DOHH2 (cell line): ENCODE results near the gene GFPT1.

ENCODE experiments used
- EZH2phosphoT487 ChIP-seq: fragments of 200-600 bp; sonication (generic); IDR thresholded peaks from 2 replicates; pipeline ENCODE4 v1.6.1; 2017; ENCODE audit warnings: borderline replicate concordance, mild to moderate bottlenecking, antibody characterized with exemption, low read length, moderate library complexity, mixed read lengths
- TF ChIP-seq, protein P1 (sequence below): fragments of 200-600 bp; sonication (generic); IDR thresholded peaks from one replicate; pipeline ENCODE4 v1.5.1; 2014; ENCODE audit warnings: antibody characterized with exemption, mild to moderate bottlenecking, low read depth, low read length; ENCODE audit not compliant: poor library complexity, severe bottlenecking

- TF ChIP-seq, protein P1, sequence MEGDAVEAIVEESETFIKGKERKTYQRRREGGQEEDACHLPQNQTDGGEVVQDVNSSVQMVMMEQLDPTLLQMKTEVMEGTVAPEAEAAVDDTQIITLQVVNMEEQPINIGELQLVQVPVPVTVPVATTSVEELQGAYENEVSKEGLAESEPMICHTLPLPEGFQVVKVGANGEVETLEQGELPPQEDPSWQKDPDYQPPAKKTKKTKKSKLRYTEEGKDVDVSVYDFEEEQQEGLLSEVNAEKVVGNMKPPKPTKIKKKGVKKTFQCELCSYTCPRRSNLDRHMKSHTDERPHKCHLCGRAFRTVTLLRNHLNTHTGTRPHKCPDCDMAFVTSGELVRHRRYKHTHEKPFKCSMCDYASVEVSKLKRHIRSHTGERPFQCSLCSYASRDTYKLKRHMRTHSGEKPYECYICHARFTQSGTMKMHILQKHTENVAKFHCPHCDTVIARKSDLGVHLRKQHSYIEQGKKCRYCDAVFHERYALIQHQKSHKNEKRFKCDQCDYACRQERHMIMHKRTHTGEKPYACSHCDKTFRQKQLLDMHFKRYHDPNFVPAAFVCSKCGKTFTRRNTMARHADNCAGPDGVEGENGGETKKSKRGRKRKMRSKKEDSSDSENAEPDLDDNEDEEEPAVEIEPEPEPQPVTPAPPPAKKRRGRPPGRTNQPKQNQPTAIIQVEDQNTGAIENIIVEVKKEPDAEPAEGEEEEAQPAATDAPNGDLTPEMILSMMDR = no peak
- no peak for TF ChIP-seq EZH2phosphoT487
Observed at GRCh38 chr2:69298862-69299261, 88.2 kb downstream of the GFPT1 start.
